Psoas muscle (tissue), 8 donors: ENCODE results near the gene C12orf56. TPM values are rescaled to one million over a fixed set of nuclear protein-coding genes. Genes with fewer than 3 reads are reported as not detected.

Source experiments
- ATAC-seq, 4 donors: fragments of 200-7000 bp; cut with Tn5 transposase; one replicate each; pipeline ENCODE4 v1.9.1; 2020; ENCODE audit warnings: moderate library complexity in 3 of 4, mild to moderate bottlenecking in 2 of 4
- DNase-seq, 2 donors: peaks; one replicate each; pipeline ENCODE4 v3.0.0-alpha.2; 2020
- H3K27ac ChIP-seq: fragments of 200-600 bp; one replicate; pipeline ENCODE4 v1.8.0; 2022
- H3K27me3 ChIP-seq, 3 donors: fragments of 200-600 bp in 1 of 3; one replicate each; pipeline versions ENCODE4 v1.6.1 to v1.8.0; 2013 to 2022; ENCODE audit warnings: low read length in 2 of 3, mild to moderate bottlenecking in 2 of 3, moderate library complexity in 1 of 3; ENCODE audit not compliant: insufficient read depth in 3 of 3
- H3K36me3 ChIP-seq, 2 donors: fragments of 200-600 bp in 1 of 2; one replicate each; pipeline versions ENCODE4 v1.6.1 to v1.8.0; 2013 to 2022; ENCODE audit warnings: low read depth in 1 of 2, mild to moderate bottlenecking in 1 of 2, moderate library complexity in 1 of 2; ENCODE audit not compliant: insufficient read depth in 1 of 2
- H3K4me1 ChIP-seq: fragments of 200-600 bp; one replicate; pipeline ENCODE4 v1.8.0; 2022
- H3K4me3 ChIP-seq: fragments of 200-600 bp; one replicate; pipeline ENCODE4 v1.8.0; 2022; ENCODE audit warnings: mild to moderate bottlenecking
- H3K9me3 ChIP-seq: fragments of 200-600 bp; one replicate; pipeline ENCODE4 v1.8.0; 2022
- CTCF ChIP-seq: fragments of 200-600 bp; IDR thresholded peaks from one replicate; pipeline ENCODE4 v1.8.0; 2022; ENCODE audit warnings: antibody characterized with exemption
- WGBS, 3 donors: extraction: QIAGEN DNeasy Blood & Tissue Kit; methylation state at CpG; one replicate each; pipeline versions ENCODE4 v1.1.6 to v1.1.7; 2013; 5-methylcytosine and 5-hydroxymethylcytosine counted together
- intact Hi-C, 2 donors: fragments of 100-400 bp; cut with DNase I; formaldehyde crosslinking; loops; one replicate each; pipeline versions ENCODE4 v1.11.0 to v1.14.2; 2022
- polyA plus RNA-seq, 3 donors: library from polyadenylated mRNA; stranded (reverse); fragments of 200-250 nt; gene quantifications; one replicate each; pipeline ENCODE4 v1.2.3, GENCODE V29; 2013
- total RNA-seq, 4 donors: library from RNA; stranded (reverse); fragmentation: NEBNext Ultra II Directional in 2 of 4; extraction: Animal tissue kit (Norgen Biotek cat#: 25700) in 2 of 4; gene quantifications; one replicate each; pipeline versions ENCODE4 v1.2.1 to v1.2.4, GENCODE V29; 2021 to 2023
- donor health status: healthy with polysubstance abuse.
- donor health status: DM: no; HTN: no; CAD: no; lungs with moderate emphysema.
- donor health status: Bipolar disorder and iron deficiency.
- donor health status: healthy.
- donor health status: DM: yes; HTN: yes; CAD: no.
- donor health status: DM: no; HTN: no; CAD: no.
- donor health status: DM: no; HTN: no; CAD: no.
- donor health status: DM: yes; HTN: yes; CAD: no.

C12orf56 gene
- total and polyA plus RNA-seq, 7 donors: 0.09 TPM; not detected in 6

DNA sequence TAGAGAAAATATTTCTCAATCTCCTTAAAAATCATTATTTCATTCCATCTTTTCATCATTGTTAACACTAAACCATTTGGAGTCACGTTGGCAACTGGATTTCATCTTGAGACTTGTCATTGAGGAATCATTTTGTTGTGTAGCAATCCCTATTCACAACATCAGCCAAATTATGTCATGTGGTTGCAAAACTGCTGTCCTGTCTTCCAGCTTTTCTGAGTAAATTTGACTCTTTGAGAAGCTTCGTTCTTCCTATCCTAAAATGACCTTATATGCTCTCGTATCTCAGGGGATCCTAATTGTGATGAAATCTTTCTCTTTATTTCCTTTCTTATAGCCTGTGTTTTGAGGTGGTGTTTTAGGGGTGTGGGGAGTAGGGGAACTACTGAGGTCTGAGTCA lies 137.9 kb downstream of the C12orf56 start:
- DNase-seq: no peak
- peaks cover 5% of the 10 kb centered on the region for H3K4me1 ChIP-seq
- ATAC-seq: peak in 3 of 4 donors; percentile 44 to 64 (median 48)
- intact Hi-C loops: loop anchor here in 1 of 2 donors (10.0 kb wide), 1 partner anchor 578 kb away; no protein-coding TSS in a partner anchor
- no peak for TF ChIP-seq CTCF
- no peak overlapping the region for H3K4me3 ChIP-seq
- H3K36me3 ChIP-seq: no peaks in the 10 kb centered on the region
- WGBS, 3 donors: 38 to 57% (median 40%) methylated on average over 3 of the region's 3 CpGs
- H3K27me3 ChIP-seq: no peaks in the 10 kb centered on the region
- H3K9me3 ChIP-seq: no peaks in the 10 kb centered on the region
- no peak overlapping the region for H3K27ac ChIP-seq

DNA sequence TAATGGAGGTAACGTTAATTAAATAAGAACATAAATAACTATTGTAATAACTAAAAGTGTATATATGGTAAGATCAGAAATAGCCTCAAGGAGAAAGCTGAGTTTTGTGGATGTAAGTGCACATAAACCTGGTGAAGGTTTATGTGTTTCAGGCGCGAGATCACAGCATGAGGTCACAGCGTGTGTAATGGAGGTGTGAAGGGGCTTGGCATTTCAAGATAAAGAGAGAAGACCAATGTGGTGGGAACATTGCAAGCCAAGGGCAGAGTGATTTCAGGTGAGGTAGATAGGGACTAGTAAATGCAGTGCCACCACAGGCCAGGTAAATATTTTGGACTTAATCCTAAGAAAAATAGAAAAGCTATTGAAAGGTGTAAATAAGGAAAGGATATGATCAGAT lies 146.7 kb downstream of the C12orf56 start:
- Histone ChIP-seq H3K4me3 (no peak overlapping the region), H3K9me3 (no peaks in the 10 kb centered on the region), H3K27me3 (no peaks in the 10 kb centered on the region), H3K4me1 (no peaks in the 10 kb centered on the region), H3K27ac (no peak overlapping the region), H3K36me3 (no peaks in the 10 kb centered on the region)
- no peak for ATAC-seq
- no peak for TF ChIP-seq CTCF
- DNase-seq: no peak
- intact Hi-C loops: no loop called here
- whole genome bisulfite sequencing, 3 donors: 82 to 91% (median 85%) methylated on average over 4 of the region's 4 CpGs

GRCh38 chr12:64240781-64241180 lies 149.8 kb downstream of the C12orf56 start:
- Histone ChIP-seq H3K36me3 (no peaks in the 10 kb centered on the region), H3K27me3 (no peaks in the 10 kb centered on the region), H3K4me1 (no peaks in the 10 kb centered on the region), H3K4me3 (no peak overlapping the region), H3K9me3 (no peaks in the 10 kb centered on the region), H3K27ac (no peak overlapping the region)
- ATAC-seq: no peak
- intact Hi-C loops: no loop called here
- DNase-seq: no peak
- no peak for TF ChIP-seq CTCF
- WGBS, 3 donors: 59 to 65% (median 61%) methylated on average over 3 of the region's 3 CpGs

GRCh38 chr12:64237382-64237781 lies 153.2 kb downstream of the C12orf56 start:
- H3K36me3 ChIP-seq: no peaks in the 10 kb centered on the region
- intact Hi-C loops: no loop called here
- H3K9me3 ChIP-seq: no peaks in the 10 kb centered on the region
- ATAC-seq: no peak
- DNase-seq: no peak
- H3K4me3 ChIP-seq: no peak overlapping the region
- H3K27me3 ChIP-seq: no peaks in the 10 kb centered on the region
- no peaks in the 10 kb centered on the region for H3K4me1 ChIP-seq
- H3K27ac ChIP-seq: no peak overlapping the region
- no peak for TF ChIP-seq CTCF

- no peak for TF ChIP-seq CTCF
- Histone ChIP-seq H3K27ac (no peak overlapping the region), H3K9me3 (no peaks in the 10 kb centered on the region), H3K27me3 (no peaks in the 10 kb centered on the region), H3K36me3 (no peaks in the 10 kb centered on the region), H3K4me1 (no peaks in the 10 kb centered on the region), H3K4me3 (no peak overlapping the region)
- intact Hi-C loops: no loop called here
- DNase-seq (no peak), ATAC-seq (no peak)
Observed at GRCh38 chr12:64236549-64236948, 154.0 kb downstream of the C12orf56 start.
